Mucosa of rectum (tissue), 2 donors: Measurements from ENCODE around the gene MTA3.
"Not testable (repeated sequence)": the region's sequence is repeated elsewhere in the genome, so short reads cannot be mapped to it uniquely, and the experiment has no call there.

Experiments used
- H3K27ac ChIP-seq, 2 donors: one replicate each; pipeline ENCODE4 v1.7.0; 2013; ENCODE audit warnings: inconsistent platforms in 2 of 2, low read depth in 2 of 2, low read length in 2 of 2
- H3K27me3 ChIP-seq, 2 donors: one replicate each; pipeline ENCODE4 v1.7.0; 2013; ENCODE audit warnings: low read length in 2 of 2; ENCODE audit not compliant: control insufficient read depth in 2 of 2, insufficient read depth in 2 of 2
- H3K36me3 ChIP-seq, 2 donors: one replicate each; pipeline ENCODE4 v1.7.0; 2013; ENCODE audit warnings: low read length in 2 of 2; ENCODE audit not compliant: control insufficient read depth in 2 of 2, insufficient read depth in 2 of 2
- H3K4me1 ChIP-seq, 2 donors: one replicate each; pipeline ENCODE4 v1.7.0; 2013; ENCODE audit warnings: low read length in 2 of 2, mild to moderate bottlenecking in 1 of 2; ENCODE audit not compliant: control insufficient read depth in 2 of 2, insufficient read depth in 2 of 2
- H3K4me3 ChIP-seq, 2 donors: one replicate each; pipeline ENCODE4 v1.7.0; 2013; ENCODE audit warnings: low read length in 2 of 2
- H3K9ac ChIP-seq, 2 donors: one replicate each; pipeline ENCODE4 v1.7.0; 2013; ENCODE audit warnings: low read length in 2 of 2, low read depth in 1 of 2, mild to moderate bottlenecking in 1 of 2
- H3K9me3 ChIP-seq, 2 donors: one replicate each; pipeline ENCODE4 v1.7.0; 2013; ENCODE audit warnings: low read length in 2 of 2; ENCODE audit not compliant: control insufficient read depth in 2 of 2
- donor health status: healthy.
- donor health status: Normal muscosa, but diverticular disease.

Gene MTA3

DNA sequence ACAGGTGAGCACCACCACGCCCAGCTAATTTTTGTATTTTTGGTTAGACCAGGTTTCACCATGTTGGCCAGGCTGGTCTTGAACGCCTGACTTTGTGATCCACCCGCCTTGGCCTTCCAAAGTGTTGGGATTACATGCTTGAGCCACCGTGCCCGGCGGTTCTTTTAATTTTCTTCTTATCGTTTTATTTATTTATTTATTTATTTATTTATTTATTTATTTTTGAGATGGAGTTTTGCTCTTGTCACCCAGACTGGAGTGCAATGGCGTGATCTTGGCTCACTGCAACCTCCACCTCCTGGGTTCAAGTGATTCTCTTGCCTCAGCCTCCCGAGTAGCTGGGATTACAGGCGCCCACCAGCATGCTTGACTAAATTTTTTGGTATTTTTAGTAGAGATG is 59.6 kb downstream of the MTA3 start:
- H3K4me1 ChIP-seq, H3K27ac ChIP-seq, H3K27me3 ChIP-seq, H3K9me3 ChIP-seq, H3K9ac ChIP-seq, H3K36me3 ChIP-seq, H3K4me3 ChIP-seq: not testable (repeated sequence)

DNA sequence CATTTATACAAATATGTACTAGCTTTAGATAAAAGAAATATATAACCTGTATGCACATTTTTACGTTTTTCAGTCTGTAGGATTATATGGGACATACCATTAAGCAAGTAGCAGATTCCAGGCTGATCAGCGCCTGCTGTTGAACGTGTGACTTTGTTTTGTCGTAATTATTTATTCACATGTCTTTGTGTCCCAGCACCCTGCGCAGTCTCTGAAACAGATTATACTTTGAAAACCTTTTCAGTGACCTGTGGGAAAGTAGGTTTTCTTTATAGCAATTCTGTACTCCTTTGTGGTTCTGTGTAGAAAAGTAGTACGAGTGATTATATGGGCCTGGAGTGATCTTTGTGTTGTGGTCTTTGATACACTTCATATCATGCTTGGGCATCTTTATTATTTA is 68.5 kb downstream of the MTA3 start:
- Histone ChIP-seq H3K9me3 (no peaks in the 10 kb centered on the region), H3K27ac (no peak overlapping the region), H3K36me3 (no peaks in the 10 kb centered on the region), H3K4me1 (peaks cover 0 to 3% of the 10 kb centered on the region in 2 donors), H3K27me3 (no peaks in the 10 kb centered on the region), H3K4me3 (no peak overlapping the region), H3K9ac (no peak overlapping the region)

DNA sequence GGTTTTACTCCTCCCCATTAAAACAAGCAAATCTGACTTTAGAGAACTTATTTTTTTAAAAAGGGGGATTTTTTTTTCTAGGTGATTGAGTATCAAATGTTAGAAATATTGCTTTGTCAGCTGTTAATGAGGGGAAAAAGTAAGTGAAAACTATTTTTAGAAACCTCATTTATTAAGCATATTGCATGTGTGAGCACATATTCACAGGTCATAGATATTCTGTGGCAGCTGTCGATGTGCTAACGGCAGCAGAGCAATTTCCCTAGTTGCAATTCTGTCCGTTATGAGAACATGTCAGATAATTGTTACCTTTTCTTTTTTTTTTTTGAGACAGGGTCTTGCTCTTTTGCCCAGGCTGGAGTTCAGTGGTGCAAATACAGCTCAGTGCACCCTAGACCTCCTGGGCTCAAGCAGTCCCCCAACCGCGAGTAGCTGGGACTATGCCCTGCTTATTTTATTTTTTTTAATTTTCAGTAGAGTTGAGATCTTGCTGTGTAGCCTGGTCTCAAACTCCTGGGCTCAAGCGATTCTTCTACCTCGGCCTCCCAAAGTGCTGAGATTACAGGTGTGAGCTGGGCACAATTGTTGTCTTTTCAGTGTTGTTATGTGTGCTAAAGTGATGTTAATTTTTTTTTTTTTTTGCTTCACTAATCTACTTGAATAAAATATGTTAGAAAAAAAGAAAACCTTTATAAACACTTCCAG is 69.8 kb downstream of the MTA3 start:
- no peak overlapping the region for H3K4me3 ChIP-seq
- H3K4me1 ChIP-seq: peaks cover 3% of the 10 kb centered on the region in 2 donors
- H3K27me3 ChIP-seq: no peaks in the 10 kb centered on the region
- H3K9me3 ChIP-seq: no peaks in the 10 kb centered on the region
- no peak overlapping the region for H3K9ac ChIP-seq
- no peak overlapping the region for H3K27ac ChIP-seq
- no peaks in the 10 kb centered on the region for H3K36me3 ChIP-seq

DNA sequence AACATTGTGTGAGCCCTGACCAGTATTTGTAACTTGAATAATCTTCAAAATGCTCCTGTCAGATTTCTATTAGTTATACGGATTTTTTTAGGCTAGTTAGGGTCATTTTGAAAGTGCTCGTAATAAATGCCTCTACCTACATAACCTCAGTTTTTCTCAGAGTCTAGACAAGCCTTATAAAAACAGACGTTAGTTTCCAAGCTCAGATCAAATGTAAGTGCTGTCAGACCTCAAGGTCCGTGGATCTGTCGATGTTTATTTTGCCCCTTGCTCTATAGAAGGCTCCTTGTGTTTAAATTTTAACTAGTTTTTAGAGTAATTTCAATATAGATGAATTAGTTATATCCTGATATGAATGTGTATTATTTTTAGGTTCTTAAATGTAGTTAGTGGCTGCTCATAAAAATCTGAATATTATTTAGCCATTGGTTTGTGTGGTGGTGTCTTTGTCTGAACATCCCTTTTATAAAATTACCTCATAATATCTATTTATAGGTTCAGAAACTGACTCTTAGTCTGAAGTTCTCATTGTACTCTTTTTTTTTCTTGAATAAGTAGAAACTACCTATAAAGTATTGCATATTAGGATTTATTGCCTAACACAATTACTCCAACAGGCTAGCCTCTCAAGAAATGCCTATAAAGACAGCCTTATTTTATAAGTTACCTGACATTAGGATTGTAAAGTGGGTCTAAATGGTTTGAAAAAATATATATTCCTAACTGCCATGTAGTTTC is 71.1 kb downstream of the MTA3 start:
- peak overlapping the region in 1 of 2 donors; percentile 26 for H3K9ac ChIP-seq
- no peak overlapping the region for H3K27ac ChIP-seq
- no peaks in the 10 kb centered on the region for H3K36me3 ChIP-seq
- H3K4me3 ChIP-seq: peak overlapping the region; percentile 23 to 59
- no peaks in the 10 kb centered on the region for H3K27me3 ChIP-seq
- peaks cover 3 to 7% of the 10 kb centered on the region in 2 donors for H3K4me1 ChIP-seq
- H3K9me3 ChIP-seq: no peaks in the 10 kb centered on the region

GRCh38 chr2:42640261-42640660 is 71.8 kb downstream of the MTA3 start:
- H3K9ac ChIP-seq: no peak overlapping the region
- H3K9me3 ChIP-seq: no peaks in the 10 kb centered on the region
- H3K4me1 ChIP-seq: peaks cover 3 to 7% of the 10 kb centered on the region in 2 donors
- H3K36me3 ChIP-seq: no peaks in the 10 kb centered on the region
- H3K27ac ChIP-seq: no peak overlapping the region
- H3K27me3 ChIP-seq: no peaks in the 10 kb centered on the region
- no peak overlapping the region for H3K4me3 ChIP-seq

- not testable (repeated sequence) for H3K9me3 ChIP-seq, H3K4me3 ChIP-seq, H3K4me1 ChIP-seq, H3K27me3 ChIP-seq, H3K9ac ChIP-seq, H3K27ac ChIP-seq
- peaks cover 7 to 11% of the 10 kb centered on the region in 2 donors for H3K36me3 ChIP-seq
These were observed 73.9 kb downstream of the MTA3 start for GRCh38 chr2:42642371-42642770.

DNA sequence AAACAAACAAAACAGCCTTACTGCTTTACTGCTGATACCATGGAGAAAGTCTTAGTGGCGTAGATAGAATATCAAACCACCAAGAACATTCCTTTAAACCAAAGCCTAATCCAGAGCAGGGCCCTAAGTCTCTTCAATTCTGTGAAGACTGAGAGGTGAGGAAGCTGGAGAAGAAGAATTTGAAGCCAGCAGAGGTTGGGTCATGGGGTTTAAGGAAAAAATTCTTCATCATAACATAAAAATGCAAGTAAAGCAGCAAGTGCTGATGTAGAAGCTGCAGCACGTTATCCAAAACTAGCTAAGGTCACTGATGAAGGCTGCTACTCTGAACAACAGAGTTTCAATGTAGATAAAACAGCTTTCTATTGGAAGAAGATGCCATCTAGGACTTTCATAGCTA is 77.1 kb downstream of the MTA3 start:
- Histone ChIP-seq H3K4me3 (no peak overlapping the region), H3K4me1 (peaks cover 0 to 7% of the 10 kb centered on the region in 2 donors), H3K27me3 (no peaks in the 10 kb centered on the region), H3K9me3 (no peaks in the 10 kb centered on the region), H3K9ac (no peak overlapping the region), H3K36me3 (peaks cover 11% of the 10 kb centered on the region in 2 donors), H3K27ac (no peak overlapping the region)

GRCh38 chr2:42648796-42649195 is 80.4 kb downstream of the MTA3 start:
- Histone ChIP-seq H3K27ac (no peak overlapping the region), H3K36me3 (peaks cover 11% of the 10 kb centered on the region in 2 donors), H3K4me1 (peaks cover 0 to under 1% of the 10 kb centered on the region in 2 donors), H3K9ac (no peak overlapping the region), H3K9me3 (no peaks in the 10 kb centered on the region), H3K27me3 (no peaks in the 10 kb centered on the region), H3K4me3 (no peak overlapping the region)

GRCh38 chr2:42651057-42651456 is 82.6 kb downstream of the MTA3 start:
- H3K4me3 ChIP-seq: no peak overlapping the region
- no peaks in the 10 kb centered on the region for H3K4me1 ChIP-seq
- H3K9ac ChIP-seq: no peak overlapping the region
- H3K27me3 ChIP-seq: no peaks in the 10 kb centered on the region
- no peaks in the 10 kb centered on the region for H3K9me3 ChIP-seq
- H3K36me3 ChIP-seq: peaks cover 4 to 12% of the 10 kb centered on the region in 2 donors
- no peak overlapping the region for H3K27ac ChIP-seq

DNA sequence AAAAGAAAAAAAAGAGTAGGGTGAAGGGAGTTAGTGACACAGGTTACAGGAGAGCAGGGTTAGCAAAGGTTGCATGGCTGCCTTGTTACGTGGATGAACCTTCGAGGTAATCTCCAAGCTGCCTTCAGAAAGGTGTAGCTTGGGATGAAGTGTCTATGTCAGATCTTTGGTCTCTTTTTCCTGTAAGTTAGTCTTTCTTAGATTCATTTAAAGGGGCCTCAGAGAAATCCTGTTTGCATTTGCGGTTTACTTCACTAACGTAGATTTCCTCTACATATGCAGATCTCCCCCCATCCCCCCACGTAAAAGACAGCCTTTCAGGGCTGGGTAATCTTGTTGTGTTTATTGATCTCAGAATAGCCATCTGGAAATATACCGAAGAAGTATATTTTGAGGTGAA is 83.7 kb downstream of the MTA3 start:
- Histone ChIP-seq H3K4me1 (no peaks in the 10 kb centered on the region), H3K36me3 (peaks cover 0 to 11% of the 10 kb centered on the region in 2 donors), H3K4me3 (no peak overlapping the region), H3K9ac (no peak overlapping the region), H3K27me3 (no peaks in the 10 kb centered on the region), H3K9me3 (no peaks in the 10 kb centered on the region), H3K27ac (no peak overlapping the region)
